H1 (cell line): ENCODE results near the gene ZNF614. TPM values are rescaled to one million over a fixed set of nuclear protein-coding genes. Genes with fewer than 3 reads are reported as not detected.

Experiments
- CTCF ChIA-PET: fragments of 300-600 bp; sonication (Branson Sonifier 250); formaldehyde crosslinking; loops from one replicate; lab custom pipeline; 2021; ENCODE audit not compliant: partially characterized antibody; lab: Charles Lee
- POLR2A ChIA-PET: fragments of 300-600 bp; sonication (Branson Sonifier 250); formaldehyde crosslinking; loops from one replicate; lab custom pipeline; 2021; ENCODE audit warnings: inconsistent platforms; ENCODE audit not compliant: partially characterized antibody; lab: Charles Lee
- DNase-seq, 2 experiments: peaks; one replicate each; pipeline versions ENCODE4 v3.0.0 to v3.0.0-alpha.2; 2010 to 2022; ENCODE audit warnings: low spot score in 2 of 2, low read depth in 1 of 2, mixed read lengths in 1 of 2
- FAIRE-seq: peaks from 2 replicates; lab custom pipeline; 2011; peaks lifted over from hg19 to GRCh38; lab: Jason Lieb, UNC
- H2AFZ ChIP-seq: 2 replicates; pipeline ENCODE4 v1.8.1; 2012; ENCODE audit warnings: low read length, inconsistent platforms
- H2AK5ac ChIP-seq: 2 replicates; pipeline ENCODE4 v1.6.1; 2013; ENCODE audit warnings: low read depth, low read length
- H2BK120ac ChIP-seq: replicated peaks from 2 replicates; pipeline ENCODE3; 2013; ENCODE audit warnings: low read depth, low read length, inconsistent platforms
- H2BK12ac ChIP-seq: 2 replicates; pipeline ENCODE4 v1.6.1; 2013; ENCODE audit warnings: low read depth, low read length
- H2BK15ac ChIP-seq: 2 replicates; pipeline ENCODE4 v1.6.1; 2013; ENCODE audit warnings: low read length
- H2BK20ac ChIP-seq: 2 replicates; pipeline ENCODE4 v1.6.1; 2013; ENCODE audit warnings: low read length
- H2BK5ac ChIP-seq: 2 replicates; pipeline ENCODE4 v1.6.1; 2013; ENCODE audit warnings: low read depth, low read length
- H3K14ac ChIP-seq: 2 replicates; pipeline ENCODE4 v1.6.1; 2013; ENCODE audit warnings: inconsistent platforms; ENCODE audit not compliant: insufficient read length
- H3K18ac ChIP-seq: 2 replicates; pipeline ENCODE4 v1.6.1; 2013; ENCODE audit warnings: low read length; ENCODE audit errors: extremely low read depth
- H3K23ac ChIP-seq: 2 replicates; pipeline ENCODE4 v1.6.1; 2013; ENCODE audit warnings: inconsistent platforms; ENCODE audit not compliant: insufficient read length
- H3K23me2 ChIP-seq: 2 replicates; pipeline ENCODE4 v1.6.1; 2013; ENCODE audit warnings: low read depth, low read length
- H3K27ac ChIP-seq: 2 replicates; pipeline ENCODE4 v1.6.1; 2011; ENCODE audit warnings: low read depth, low read length, inconsistent platforms
- H3K27me3 ChIP-seq, 4 experiments: replicated peaks in 1 of 4; 1 replicate in 1 of 4; 2 replicates in 3 of 4; pipeline versions ENCODE4 v1.6.1 to v1.8.1; 2011 to 2013; ENCODE audit warnings: low read length in 3 of 4, mild to moderate bottlenecking in 3 of 4, inconsistent platforms in 2 of 4, mixed read lengths in 2 of 4, moderate library complexity in 1 of 4; ENCODE audit not compliant: control insufficient read depth in 3 of 4, insufficient read depth in 3 of 4; ENCODE audit errors: extremely low read depth in 1 of 4
- H3K36me3 ChIP-seq, 4 experiments: 2 replicates each; pipeline versions ENCODE4 v1.6.1 to v1.8.1; 2011 to 2013; ENCODE audit warnings: mild to moderate bottlenecking in 4 of 4, low read length in 3 of 4, moderate library complexity in 2 of 4, control low read depth in 1 of 4, inconsistent platforms in 1 of 4; ENCODE audit not compliant: insufficient read depth in 4 of 4, control insufficient read depth in 2 of 4
- H3K4ac ChIP-seq: replicated peaks from 2 replicates; pipeline ENCODE3; 2013; ENCODE audit warnings: low read length, low read depth, mixed read lengths, inconsistent platforms; ENCODE audit not compliant: insufficient read length
- H3K4me1 ChIP-seq, 4 experiments: replicated peaks in 1 of 4; 1 replicate in 1 of 4; 2 replicates in 3 of 4; pipeline versions ENCODE4 v1.6.1 to v1.8.1; 2011 to 2013; ENCODE audit warnings: low read length in 3 of 4, inconsistent platforms in 2 of 4, mixed read lengths in 1 of 4; ENCODE audit not compliant: insufficient read depth in 4 of 4, control insufficient read depth in 3 of 4
- H3K4me2 ChIP-seq, 2 experiments: 2 replicates each; pipeline versions ENCODE4 v1.6.1 to v1.8.1; 2011 to 2013; ENCODE audit warnings: low read depth in 2 of 2, low read length in 2 of 2, control low read depth in 1 of 2, inconsistent platforms in 1 of 2, mild to moderate bottlenecking in 1 of 2; ENCODE audit not compliant: insufficient read depth in 1 of 2
- H3K4me3 ChIP-seq, 4 experiments: fragments of 200-600, 300-600 bp in 1 of 4; sonication (generic), shearing (Covaris generic), sonication (Bioruptor Twin) in 1 of 4; 2 replicates each; pipeline versions ENCODE4 v1.5.1 to v1.8.1; 2011 to 2016; ENCODE audit warnings: low read length in 4 of 4, low read depth in 3 of 4, control low read depth in 2 of 4, inconsistent platforms in 2 of 4, mild to moderate bottlenecking in 2 of 4, mixed read lengths in 1 of 4, moderate library complexity in 1 of 4; ENCODE audit not compliant: insufficient read depth in 2 of 4; ENCODE audit errors: extremely low read depth in 1 of 4
- H3K56ac ChIP-seq: replicated peaks from 2 replicates; pipeline ENCODE3; 2013; ENCODE audit warnings: low read depth, mild to moderate bottlenecking, mixed read lengths, low read length, inconsistent platforms; ENCODE audit not compliant: insufficient read length
- H3K79me1 ChIP-seq: 2 replicates; pipeline ENCODE4 v1.6.1; 2013; ENCODE audit warnings: low read depth, low read length, control low read depth
- H3K79me2 ChIP-seq, 2 experiments: 2 replicates each; pipeline versions ENCODE4 v1.6.1 to v1.8.1; 2012 to 2013; ENCODE audit warnings: low read length in 2 of 2, mild to moderate bottlenecking in 2 of 2, inconsistent platforms in 1 of 2; ENCODE audit not compliant: insufficient read depth in 2 of 2, control insufficient read depth in 1 of 2
- H3K9ac ChIP-seq, 4 experiments: replicated peaks in 1 of 4; 1 replicate in 1 of 4; 2 replicates in 3 of 4; pipeline versions ENCODE4 v1.6.1 to v1.8.1; 2011 to 2013; ENCODE audit warnings: low read depth in 3 of 4, low read length in 3 of 4, control low read depth in 2 of 4, mild to moderate bottlenecking in 2 of 4, moderate library complexity in 2 of 4, inconsistent platforms in 1 of 4; ENCODE audit errors: extremely low read depth in 1 of 4
- H3K9me3 ChIP-seq, 2 experiments: 2 replicates each; pipeline versions ENCODE4 v1.6.1 to v1.8.1; 2012 to 2013; ENCODE audit warnings: mild to moderate bottlenecking in 2 of 2, moderate library complexity in 2 of 2, control low read depth in 1 of 2, inconsistent platforms in 1 of 2, low read depth in 1 of 2, low read length in 1 of 2, mixed read lengths in 1 of 2; ENCODE audit not compliant: insufficient read depth in 2 of 2
- H4K20me1 ChIP-seq, 2 experiments: replicated peaks in 1 of 2; 2 replicates each; pipeline versions ENCODE3 to v1.8.1; 2011 to 2013; ENCODE audit warnings: inconsistent platforms in 2 of 2, low read length in 2 of 2, mild to moderate bottlenecking in 1 of 2; ENCODE audit not compliant: insufficient read depth in 2 of 2, control insufficient read depth in 1 of 2
- H4K5ac ChIP-seq: 2 replicates; pipeline ENCODE4 v1.6.1; 2013; ENCODE audit warnings: low read length, low read depth, mixed read lengths, inconsistent platforms; ENCODE audit not compliant: insufficient read length
- H4K8ac ChIP-seq: 2 replicates; pipeline ENCODE4 v1.8.0; 2013; ENCODE audit warnings: mild to moderate bottlenecking, moderate library complexity, low read length, inconsistent platforms; ENCODE audit not compliant: insufficient read depth; ENCODE audit errors: extremely low read depth
- H4K91ac ChIP-seq: replicated peaks from 2 replicates; pipeline ENCODE3; 2013; ENCODE audit warnings: low read length, mixed read lengths, inconsistent platforms; ENCODE audit not compliant: insufficient read length
- EZH2 ChIP-seq: fragments of 200-600 bp; sonication (generic); IDR thresholded peaks from 2 replicates; pipeline ENCODE4 v1.7.1; 2012; ENCODE audit warnings: low read depth, mild to moderate bottlenecking, moderate library complexity, low read length, inconsistent platforms; ENCODE audit not compliant: severe bottlenecking
- KDM1A ChIP-seq: fragments of 200-600, 300-600 bp; sonication (generic); IDR thresholded peaks from 2 replicates; pipeline ENCODE4 v1.7.1; 2016; ENCODE audit warnings: mild to moderate bottlenecking, low read length, borderline replicate concordance
- KDM4A ChIP-seq: IDR thresholded peaks from one replicate; pipeline ENCODE4 v1.7.1; 2012; ENCODE audit warnings: low read depth, mild to moderate bottlenecking, moderate library complexity, low read length, inconsistent platforms; ENCODE audit not compliant: severe bottlenecking
- PHF8 ChIP-seq: fragments of 200-600 bp; sonication (generic); conservative IDR thresholded peaks from 2 replicates; pipeline ENCODE4 v1.7.1; 2012; ENCODE audit warnings: low read depth, mild to moderate bottlenecking, inconsistent platforms, low read length, moderate library complexity
- SRF ChIP-seq: IDR thresholded peaks from 2 replicates; pipeline ENCODE4 v1.6.1; 2011; ENCODE audit warnings: mild to moderate bottlenecking, low read depth, low read length, moderate library complexity
- WGBS, 2 experiments: shearing (Covaris generic) in 1 of 2; methylation state at CpG; one replicate each; pipeline versions ENCODE4 v1.1.6 to v1.1.7; 2013 to 2015; ENCODE audit warnings: low lambda C conversion rate in 2 of 2, mixed read lengths in 2 of 2, inconsistent platforms in 1 of 2, low coverage in 1 of 2, missing lambda C conversion rate in 1 of 2; ENCODE audit not compliant: insufficient replicate concordance in 2 of 2, insufficient coverage in 1 of 2, insufficient read length in 1 of 2; ENCODE audit errors: extremely low coverage in 1 of 2, missing lambda C conversion rate in 1 of 2; 5-methylcytosine and 5-hydroxymethylcytosine counted together
- long read RNA-seq, 2 experiments: library from RNA in 1 of 2; library from capped mRNA in 1 of 2; stranded (forward); transcript quantifications; one replicate each; pipeline ENCODE4 v2.0.0, GENCODE V29; 2021; ENCODE audit warnings: inconsistent platforms in 1 of 2
- polyA minus RNA-seq, 3 experiments: library from RNA; depleted of rRNA, polyadenylated mRNA; stranded (reverse); fragments of >200 nt; gene quantifications; 1 replicate in 2 of 3; 2 replicates in 1 of 3; pipeline ENCODE4 v1.2.3, GENCODE V29; 2011
- polyA plus RNA-seq, 7 experiments: library from polyadenylated mRNA; depleted of rRNA in 3 of 7; stranded (reverse) in 5 of 7; unstranded in 2 of 7; fragments of >200 nt in 5 of 7; fragments of 200-250 nt in 2 of 7; gene quantifications; 1 replicate in 5 of 7; 2 replicates in 1 of 7; 4 replicates in 1 of 7; pipeline versions ENCODE4 v1.2.1 to v1.2.3, GENCODE V29; 2011 to 2013; ENCODE audit warnings: missing spikeins in 2 of 7, mixed read lengths in 2 of 7
- total RNA-seq: library from RNA; stranded (reverse); fragmentation: NEBNext Ultra II Directional; extraction: Animal tissue kit (Norgen Biotek cat#: 25700); gene quantifications from 2 replicates; pipeline ENCODE4 v1.2.1, GENCODE V29; 2021
- TF ChIP-seq, protein P1 (sequence below): IDR thresholded peaks from 2 replicates; pipeline ENCODE4 v1.6.1; 2011; ENCODE audit warnings: low read depth, mild to moderate bottlenecking, low read length; ENCODE audit not compliant: insufficient read depth
- TF ChIP-seq, protein P2 (sequence below): IDR thresholded peaks from 2 replicates; pipeline ENCODE4 v1.6.1; 2012; ENCODE audit warnings: inconsistent platforms

ZNF614 gene
- total RNA-seq = 18.2 and 18.7 TPM in 2 replicates
- polyA plus RNA-seq (2011; rRNA removed) = 3.3 and 4.7 TPM in 2 replicates
- polyA plus RNA-seq (2011; cell fraction: cytosol; rRNA removed) = 6.2 TPM
- 5.3 TPM for polyA plus RNA-seq (2011; cell fraction: nucleus; rRNA removed)
- 7.1 to 12.7 TPM (median 9.0 TPM) in 4 replicates for polyA plus RNA-seq (2012, experiment 1 of 2)
- polyA plus RNA-seq (2012, experiment 2 of 2) = 0.72 TPM
- 9.9 TPM for polyA plus RNA-seq (2013, experiment 1 of 2)
- 9.9 TPM for polyA plus RNA-seq (2013, experiment 2 of 2)
- 11.4 and 16.2 TPM in 2 replicates for polyA minus RNA-seq (2011; rRNA and poly(A)+ RNA removed)
- polyA minus RNA-seq (2011; cell fraction: cytosol; rRNA and poly(A)+ RNA removed) = 8.8 TPM
- polyA minus RNA-seq (2011; cell fraction: nucleus; rRNA and poly(A)+ RNA removed) = 22.5 TPM
- long read RNA-seq, experiment 1, full-length matches to known transcripts = 3 of 13 reads
- long read RNA-seq, experiment 1, partial matches to known transcripts = 0 of 13 reads
- long read RNA-seq, experiment 1, other reads (novel, unspliced or antisense) = 10 of 13 reads
- long read RNA-seq, experiment 2, full-length matches to known transcripts = 2 of 3 reads
- long read RNA-seq, experiment 2, partial matches to known transcripts = 0 of 3 reads
- long read RNA-seq, experiment 2, other reads (novel, unspliced or antisense) = 1 of 3 reads

DNA sequence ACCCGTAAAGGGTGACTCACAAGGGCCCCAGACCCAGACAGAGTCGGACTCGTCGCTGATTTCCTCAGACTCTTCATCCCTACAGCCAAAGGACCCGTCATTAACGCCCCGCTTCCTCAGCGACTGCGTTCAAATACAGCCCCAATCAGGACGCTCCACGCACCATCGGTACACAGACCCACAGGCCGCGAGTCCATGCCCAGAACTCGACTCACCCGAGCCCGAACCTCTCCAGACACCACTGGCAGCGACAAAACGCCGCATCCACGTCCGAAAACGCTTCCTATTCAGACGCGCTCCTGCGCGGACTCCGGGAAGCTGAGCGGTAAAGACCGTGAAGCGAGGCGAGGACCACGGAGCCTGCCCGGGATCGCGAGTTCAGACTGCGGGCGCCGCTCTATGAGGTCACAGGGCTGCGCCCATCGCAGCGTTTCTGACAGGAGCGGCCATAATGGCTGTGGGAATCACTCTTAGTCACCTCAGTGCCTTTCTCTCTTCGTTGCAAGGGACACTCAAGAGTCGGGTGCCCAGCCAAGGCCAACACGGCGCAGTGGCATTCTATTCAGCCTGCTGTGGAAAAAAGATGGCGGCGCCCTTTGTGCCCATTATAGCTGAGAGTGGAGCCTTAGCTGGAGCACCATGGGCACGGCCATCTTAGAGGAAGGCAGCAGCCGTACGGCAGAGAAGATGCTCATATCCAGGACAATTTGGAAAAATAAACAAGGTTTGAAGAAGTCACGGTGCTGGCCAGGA, at the start of gene ZNF614:
ZNF614 (minus strand) TSS at position 353 of the 753 bp plus-strand sequence. CDS start 2,634 bp downstream, outside the sequence.
- Histone ChIP-seq H3K23me2 (peaks cover 3% of the 10 kb centered on the region; the same call in 1 of the 2 replicates), H3K27me3 (no peaks in the 10 kb centered on the region), H3K4me1 (peaks cover 0 to 4% (median 1%) of the 10 kb centered on the region in 4 experiments; a peak in 4 of 7 replicates), H3K56ac (peak within 1 kb of the TSS; percentile 90), H3K9me3 (peaks cover 15 to 16% of the 10 kb centered on the region in 2 experiments), H2AK5ac (no peak within 1 kb of the TSS), H2BK12ac (peak within 1 kb of the TSS; percentile 96), H3K79me1 (no peaks in the 10 kb centered on the region), H3K14ac (no peak within 1 kb of the TSS), H2BK20ac (0 out of 2 replicates have a peak within 1 kb of the TSS, but pooled peaks have one; percentile 76), H2BK120ac (no peak within 1 kb of the TSS), H4K91ac (peak within 1 kb of the TSS; percentile 85), H3K18ac (peak within 1 kb of the TSS; percentile 98), H3K4me3 (peak within 1 kb of the TSS; percentile 88 to 100 (median 96)), H2BK15ac (no peak within 1 kb of the TSS), H3K4me2 (peak within 1 kb of the TSS; percentile 47 to 79), H4K5ac (peak within 1 kb of the TSS; percentile 65), H3K27ac (peak within 1 kb of the TSS; percentile 94), H3K36me3 (peaks cover 6 to 55% (median 24%) of the 10 kb centered on the region in 4 experiments; a peak in 7 of 8 replicates), H4K8ac (peak within 1 kb of the TSS; percentile 99; the same call in 1 of the 2 replicates), H3K23ac (no peak within 1 kb of the TSS), H3K4ac (peak within 1 kb of the TSS; percentile 63), H2AFZ (peak within 1 kb of the TSS; percentile 98), H3K9ac (peak within 1 kb of the TSS; percentile 54 to 98 (median 93)), H4K20me1 (no peaks in the 10 kb centered on the region), H3K79me2 (peaks cover 0 to 25% of the 10 kb centered on the region in 2 experiments; a peak in 3 of 4 replicates), H2BK5ac (peak within 1 kb of the TSS; percentile 95)
- DNase-seq (peak in 1 of 2 experiments; percentile 95), FAIRE-seq (no peak)
- whole genome bisulfite sequencing, 2 experiments = 1% methylated on average over 52 of the region's 53 CpGs; no CpG with 5 or more reads in 1 of the 2 experiments
- CTCF ChIA-PET = no interaction called here
- POLR2A ChIA-PET = interaction anchor here (0.6 to 2.0 kb wide), 11 partner anchors 10 to 161 kb away, joined by 3 to 9 read pairs (median 5); partner anchors contain the start of genes ZNF432, ZNF615 and ZNF616
- TF ChIP-seq, protein P1, sequence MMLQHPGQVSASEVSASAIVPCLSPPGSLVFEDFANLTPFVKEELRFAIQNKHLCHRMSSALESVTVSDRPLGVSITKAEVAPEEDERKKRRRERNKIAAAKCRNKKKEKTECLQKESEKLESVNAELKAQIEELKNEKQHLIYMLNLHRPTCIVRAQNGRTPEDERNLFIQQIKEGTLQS = peak; percentile 86
- TF ChIP-seq PHF8 = peak; percentile 94
- peak; percentile 100 for TF ChIP-seq KDM4A
- TF ChIP-seq KDM1A = no peak
- peak; percentile 84 for TF ChIP-seq SRF
- TF ChIP-seq, protein P2, sequence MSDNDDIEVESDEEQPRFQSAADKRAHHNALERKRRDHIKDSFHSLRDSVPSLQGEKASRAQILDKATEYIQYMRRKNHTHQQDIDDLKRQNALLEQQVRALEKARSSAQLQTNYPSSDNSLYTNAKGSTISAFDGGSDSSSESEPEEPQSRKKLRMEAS = peak; percentile 58
- no peak for TF ChIP-seq EZH2
